Keratinocyte (primary cell): Measurements from ENCODE around the gene PIP4K2A. TPM values are rescaled to one million over a fixed set of nuclear protein-coding genes. Genes with fewer than 3 reads are reported as not detected.

ENCODE experiments used
- DNase-seq: peaks from one replicate; pipeline ENCODE4 v3.0.0-alpha.2; 2011; ENCODE audit warnings: low read depth, missing footprints, low spot score
- FAIRE-seq: peaks from 2 replicates; lab custom pipeline; 2011; peaks lifted over from hg19 to GRCh38; lab: Jason Lieb, UNC
- H2AFZ ChIP-seq: 2 replicates; pipeline ENCODE4 v1.6.0; 2012; ENCODE audit warnings: low read length, control low read depth, inconsistent platforms; ENCODE audit not compliant: control insufficient read depth
- H3K27ac ChIP-seq: 2 replicates; pipeline ENCODE4 v1.5.1; 2011; ENCODE audit warnings: low read length; ENCODE audit not compliant: control insufficient read depth, insufficient read depth
- H3K27me3 ChIP-seq: 3 replicates; pipeline ENCODE4 v1.6.0; 2011; ENCODE audit warnings: low read length; ENCODE audit not compliant: control insufficient read depth, insufficient read depth; ENCODE audit errors: extremely low read depth
- H3K36me3 ChIP-seq, 2 experiments: 2 replicates in 1 of 2; 3 replicates in 1 of 2; pipeline ENCODE4 v1.5.1; 2011; ENCODE audit warnings: low read length in 2 of 2, mild to moderate bottlenecking in 1 of 2; ENCODE audit not compliant: control insufficient read depth in 2 of 2, insufficient read depth in 2 of 2; ENCODE audit errors: extremely low read depth in 1 of 2
- H3K4me1 ChIP-seq: 3 replicates; pipeline ENCODE4 v1.5.1; 2011; ENCODE audit warnings: low read length; ENCODE audit not compliant: control insufficient read depth, insufficient read depth; ENCODE audit errors: extremely low read depth
- H3K4me2 ChIP-seq: 3 replicates; pipeline ENCODE4 v1.6.0; 2011; ENCODE audit warnings: low read depth, low read length; ENCODE audit not compliant: control insufficient read depth, insufficient read depth; ENCODE audit errors: extremely low read depth
- H3K4me3 ChIP-seq, 3 experiments: fragments of 200-600 bp in 1 of 3; sonication (generic) in 1 of 3; 2 replicates in 2 of 3; 3 replicates in 1 of 3; pipeline ENCODE4 v1.5.1; 2011 to 2016; ENCODE audit warnings: low read length in 3 of 3, mild to moderate bottlenecking in 3 of 3, control low read depth in 2 of 3, inconsistent platforms in 1 of 3, low read depth in 1 of 3, mixed read lengths in 1 of 3, mixed run types in 1 of 3, moderate library complexity in 1 of 3; ENCODE audit not compliant: control insufficient read depth in 2 of 3, insufficient read depth in 2 of 3; ENCODE audit errors: extremely low read depth in 1 of 3
- H3K79me2 ChIP-seq: 2 replicates; pipeline ENCODE4 v1.6.0; 2012; ENCODE audit warnings: low read length; ENCODE audit not compliant: control insufficient read depth, insufficient read depth
- H3K9ac ChIP-seq: 3 replicates; pipeline ENCODE4 v1.6.0; 2011; ENCODE audit warnings: low read length; ENCODE audit not compliant: control insufficient read depth, insufficient read depth; ENCODE audit errors: extremely low read depth
- H3K9me1 ChIP-seq: 3 replicates; pipeline ENCODE4 v1.6.0; 2011; ENCODE audit warnings: low read length; ENCODE audit not compliant: control insufficient read depth, insufficient read depth; ENCODE audit errors: extremely low read depth
- H3K9me3 ChIP-seq: 2 replicates; pipeline ENCODE4 v1.5.1; 2012; ENCODE audit warnings: low read depth, low read length; ENCODE audit not compliant: control insufficient read depth
- H4K20me1 ChIP-seq: 3 replicates; pipeline ENCODE4 v1.6.0; 2011; ENCODE audit warnings: low read length; ENCODE audit not compliant: control insufficient read depth, insufficient read depth; ENCODE audit errors: extremely low read depth
- EZH2 ChIP-seq: IDR thresholded peaks from one replicate; pipeline ENCODE4 v1.6.1; 2012; ENCODE audit warnings: inconsistent platforms, mild to moderate bottlenecking, low read length, moderate library complexity
- dilution Hi-C: fragments of 300-500 bp; cut with MboI; formaldehyde crosslinking; loops from one replicate; pipeline ENCODE4 v1.7.0; 2020; ENCODE audit warnings: low sequenced_read_pairs; ENCODE audit not compliant: extremely low pct_ligation_motif_present
- polyA plus RNA-seq, 5 experiments: library from polyadenylated mRNA; depleted of rRNA in 3 of 5; stranded (reverse) in 3 of 5; stranded (forward) in 1 of 5; unstranded in 1 of 5; fragments of >200 nt; gene quantifications; 1 replicate in 1 of 5; 2 replicates in 3 of 5; 3 replicates in 1 of 5; pipeline versions ENCODE4 v1.2.1 to v1.2.3, GENCODE V29; 2011 to 2012; ENCODE audit warnings: missing spikeins in 2 of 5, low read depth in 1 of 5, low replicate concordance in 1 of 5
- TF ChIP-seq, protein P1 (sequence below), 3 experiments: IDR thresholded peaks in 1 of 3; conservative IDR thresholded peaks in 1 of 3; optimal IDR thresholded peaks in 1 of 3; 2 replicates in 2 of 3; 3 replicates in 1 of 3; pipeline versions ENCODE3 to v1.5.1; 2011; ENCODE audit warnings: low read length in 3 of 3, mild to moderate bottlenecking in 3 of 3, moderate library complexity in 2 of 3, control low read depth in 1 of 3, inconsistent platforms in 1 of 3; ENCODE audit not compliant: insufficient read depth in 2 of 3; ENCODE audit errors: extremely low read depth in 1 of 3

The PIP4K2A gene
- polyA plus RNA-seq, 1 donor (not counting 4 experiments of a cell fraction or from before 2014, with no cell fraction given): 15.5 TPM

DNA sequence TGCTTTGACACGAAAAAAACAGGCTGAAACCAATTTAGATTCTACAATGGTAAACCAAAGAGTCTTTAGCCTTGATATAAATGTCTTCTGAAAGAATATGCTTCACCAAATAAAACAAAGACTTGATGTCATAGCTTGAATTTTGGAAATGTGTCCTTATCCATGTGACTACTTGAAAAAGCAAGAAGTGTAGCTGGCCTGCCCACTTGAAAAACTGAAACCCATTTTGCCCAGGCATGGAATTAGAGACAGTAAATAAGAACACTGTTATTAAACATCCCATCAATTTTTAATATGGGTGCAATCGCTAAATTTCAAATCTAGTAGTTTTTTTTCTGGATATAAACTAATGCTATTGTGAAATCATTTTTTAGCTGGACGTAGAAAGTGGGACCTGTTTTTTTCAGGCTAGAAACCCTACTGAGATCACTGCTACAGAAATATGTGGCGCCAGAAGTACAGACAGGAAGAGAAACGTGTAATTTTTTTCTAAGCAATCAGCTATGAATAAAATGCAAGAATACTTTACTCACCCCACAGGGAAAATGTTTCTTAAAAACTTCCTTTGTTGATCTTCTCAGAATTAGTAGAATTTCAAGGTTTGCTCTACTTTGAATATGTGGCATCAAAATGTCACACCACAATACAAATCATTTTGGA is 56.7 kb downstream of the PIP4K2A start:
- Histone ChIP-seq H3K9me3 (no peaks in the 10 kb centered on the region), H3K27ac (no peak overlapping the region), H3K4me1 (no peaks in the 10 kb centered on the region), H3K36me3 (no peaks in the 10 kb centered on the region), H3K79me2 (peaks cover under 1% of the 10 kb centered on the region), H3K9me1 (no peaks in the 10 kb centered on the region), H3K4me3 (no peak overlapping the region), H3K9ac (no peak overlapping the region), H3K27me3 (no peaks in the 10 kb centered on the region), H3K4me2 (no peak overlapping the region), H4K20me1 (no peaks in the 10 kb centered on the region), H2AFZ (no peak overlapping the region)
- TF ChIP-seq, protein P1, sequence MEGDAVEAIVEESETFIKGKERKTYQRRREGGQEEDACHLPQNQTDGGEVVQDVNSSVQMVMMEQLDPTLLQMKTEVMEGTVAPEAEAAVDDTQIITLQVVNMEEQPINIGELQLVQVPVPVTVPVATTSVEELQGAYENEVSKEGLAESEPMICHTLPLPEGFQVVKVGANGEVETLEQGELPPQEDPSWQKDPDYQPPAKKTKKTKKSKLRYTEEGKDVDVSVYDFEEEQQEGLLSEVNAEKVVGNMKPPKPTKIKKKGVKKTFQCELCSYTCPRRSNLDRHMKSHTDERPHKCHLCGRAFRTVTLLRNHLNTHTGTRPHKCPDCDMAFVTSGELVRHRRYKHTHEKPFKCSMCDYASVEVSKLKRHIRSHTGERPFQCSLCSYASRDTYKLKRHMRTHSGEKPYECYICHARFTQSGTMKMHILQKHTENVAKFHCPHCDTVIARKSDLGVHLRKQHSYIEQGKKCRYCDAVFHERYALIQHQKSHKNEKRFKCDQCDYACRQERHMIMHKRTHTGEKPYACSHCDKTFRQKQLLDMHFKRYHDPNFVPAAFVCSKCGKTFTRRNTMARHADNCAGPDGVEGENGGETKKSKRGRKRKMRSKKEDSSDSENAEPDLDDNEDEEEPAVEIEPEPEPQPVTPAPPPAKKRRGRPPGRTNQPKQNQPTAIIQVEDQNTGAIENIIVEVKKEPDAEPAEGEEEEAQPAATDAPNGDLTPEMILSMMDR (optimal IDR thresholded peaks at IDR 0.05 in 1 of 3, IDR thresholded peaks at IDR 0.05 in 1 of 3, conservative IDR thresholded peaks at IDR 0.05 in 1 of 3; ENCODE audit: extremely low read depth in 1 of 3, insufficient read depth in 2 of 3, low read length in 3 of 3): no peak
- TF ChIP-seq EZH2: no peak
- DNase-seq: no peak
- no peak for FAIRE-seq
- dilution Hi-C loops: no loop called here

DNA sequence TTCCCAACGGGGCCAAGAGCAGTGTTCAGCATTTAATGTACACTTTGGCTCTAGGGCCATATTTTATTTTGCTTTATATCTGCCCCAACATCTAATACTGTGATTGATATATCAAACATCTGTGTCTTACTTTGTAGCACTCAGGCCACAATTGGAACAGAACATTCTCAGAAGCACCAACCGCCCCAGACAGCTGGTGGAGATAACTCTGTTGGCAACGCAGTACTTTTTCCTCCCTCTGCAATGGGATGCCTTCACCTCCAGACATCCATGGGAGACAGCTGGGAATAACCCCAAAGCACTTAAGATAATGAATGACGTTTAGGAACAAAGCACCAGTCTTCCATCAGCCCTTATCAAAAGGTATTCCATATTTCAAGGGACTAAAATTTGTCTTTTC is 57.4 kb downstream of the PIP4K2A start:
- Histone ChIP-seq H3K79me2 (no peaks in the 10 kb centered on the region), H3K4me1 (no peaks in the 10 kb centered on the region), H3K27ac (no peak overlapping the region), H3K9me3 (no peaks in the 10 kb centered on the region), H3K27me3 (no peaks in the 10 kb centered on the region), H2AFZ (no peak overlapping the region), H3K4me2 (no peak overlapping the region), H3K9ac (no peak overlapping the region), H3K9me1 (no peaks in the 10 kb centered on the region), H3K36me3 (no peaks in the 10 kb centered on the region), H3K4me3 (no peak overlapping the region), H4K20me1 (no peaks in the 10 kb centered on the region)
- DNase-seq (no peak), FAIRE-seq (no peak)
- TF ChIP-seq, protein P1 (optimal IDR thresholded peaks at IDR 0.05 in 1 of 3, IDR thresholded peaks at IDR 0.05 in 1 of 3, conservative IDR thresholded peaks at IDR 0.05 in 1 of 3; ENCODE audit: extremely low read depth in 1 of 3, insufficient read depth in 2 of 3, low read length in 3 of 3): no peak
- TF ChIP-seq EZH2: no peak
- dilution Hi-C loops: no loop called here
